Naive thymus-derived CD4-positive, alpha-beta T cell (primary cell): Measurements from ENCODE around the gene SMG5. TPM values are rescaled to one million over a fixed set of nuclear protein-coding genes. Genes with fewer than 3 reads are reported as not detected.

Source experiments
- ATAC-seq: fragments of 150-1000 bp; cut with Tn5 transposase; 2 replicates; pipeline ENCODE4 v1.10.0; 2021; ENCODE audit warnings: mild to moderate bottlenecking, moderate library complexity
- CTCF ChIA-PET: fragments of 350-600 bp; sonication (Branson Sonifier 250); formaldehyde crosslinking; loops from one replicate; lab custom pipeline; 2021; ENCODE audit warnings: antibody characterized with exemption; lab: Charles Lee
- POLR2A ChIA-PET: fragments of 350-600 bp; sonication (Branson Sonifier 250); formaldehyde crosslinking; loops from one replicate; lab custom pipeline; 2021; ENCODE audit warnings: antibody characterized with exemption, inconsistent platforms; lab: Charles Lee
- DNase-seq, 9 donors: peaks; one replicate each; pipeline versions ENCODE4 v3.0.0 to v3.0.0-alpha.2; 2020 to 2022; ENCODE audit warnings: mixed read lengths in 1 of 9
- H3K27ac ChIP-seq: one replicate; pipeline ENCODE4 v1.7.0; 2013; ENCODE audit warnings: mild to moderate bottlenecking, low read depth, low read length, moderate library complexity
- H3K27me3 ChIP-seq, 2 donors: one replicate each; pipeline ENCODE4 v1.7.0; 2013; ENCODE audit warnings: low read length in 2 of 2, mild to moderate bottlenecking in 2 of 2, moderate library complexity in 2 of 2; ENCODE audit not compliant: control insufficient read depth in 2 of 2, insufficient read depth in 2 of 2
- H3K36me3 ChIP-seq, 3 experiments: 1 replicate in 2 of 3; 2 replicates in 1 of 3; pipeline ENCODE4 v1.7.0; 2013; ENCODE audit warnings: low read length in 3 of 3, mild to moderate bottlenecking in 3 of 3, moderate library complexity in 1 of 3; ENCODE audit not compliant: insufficient read depth in 3 of 3, control insufficient read depth in 2 of 3
- H3K4me1 ChIP-seq, 2 donors: one replicate each; pipeline ENCODE4 v1.7.0; 2013; ENCODE audit warnings: low read length in 2 of 2, mild to moderate bottlenecking in 2 of 2, moderate library complexity in 1 of 2; ENCODE audit not compliant: control insufficient read depth in 2 of 2, insufficient read depth in 2 of 2
- H3K4me3 ChIP-seq: 2 replicates; pipeline ENCODE4 v1.7.0; 2013; ENCODE audit warnings: mild to moderate bottlenecking, low read length
- H3K9me3 ChIP-seq, 3 experiments: 1 replicate in 2 of 3; 2 replicates in 1 of 3; pipeline ENCODE4 v1.7.0; 2013; ENCODE audit warnings: low read length in 3 of 3; ENCODE audit not compliant: control insufficient read depth in 2 of 3
- H3K27ac Mint-ChIP-seq, 9 donors: one replicate each; pipeline ENCODE4 v1.8.0; 2020 to 2022; ENCODE audit warnings: mixed read lengths in 9 of 9, mild to moderate bottlenecking in 8 of 9, moderate library complexity in 5 of 9, inconsistent platforms in 2 of 9
- H3K27me3 Mint-ChIP-seq, 5 donors: one replicate each; pipeline ENCODE4 v1.8.0; 2021 to 2022; ENCODE audit warnings: mixed read lengths in 5 of 5, mild to moderate bottlenecking in 1 of 5
- H3K36me3 Mint-ChIP-seq, 5 donors: one replicate each; pipeline ENCODE4 v1.8.0; 2020 to 2022; ENCODE audit warnings: mixed read lengths in 5 of 5, mild to moderate bottlenecking in 3 of 5, inconsistent platforms in 1 of 5
- H3K4me1 Mint-ChIP-seq, 7 donors: one replicate each; pipeline ENCODE4 v1.8.0; 2020 to 2022; ENCODE audit warnings: mixed read lengths in 7 of 7, mild to moderate bottlenecking in 3 of 7, inconsistent platforms in 1 of 7
- H3K4me3 Mint-ChIP-seq, 10 donors: one replicate each; pipeline ENCODE4 v1.8.0; 2020 to 2022; ENCODE audit warnings: mild to moderate bottlenecking in 10 of 10, mixed read lengths in 10 of 10, moderate library complexity in 6 of 10, inconsistent platforms in 2 of 10
- H3K9me3 Mint-ChIP-seq, 11 donors: one replicate each; pipeline ENCODE4 v1.8.0; 2020 to 2022; ENCODE audit warnings: mixed read lengths in 11 of 11, mild to moderate bottlenecking in 4 of 11, inconsistent platforms in 1 of 11, moderate library complexity in 1 of 11
- intact Hi-C, 2 donors: fragments of 100-400 bp; cut with micrococcal nuclease; formaldehyde crosslinking; loops; one replicate each; pipeline ENCODE4 v1.15.1; 2023
- polyA plus RNA-seq, 2 donors: library from polyadenylated mRNA; unstranded; fragments of 300-500 nt; fragmentation: Illumina TruSeq; gene quantifications; one replicate each; pipeline ENCODE4 v1.2.3, GENCODE V29; 2021
- total RNA-seq, 6 experiments: library from RNA in 5 of 6; stranded (reverse) in 5 of 6; gene quantifications; 1 replicate in 5 of 6; 2 replicates in 1 of 6; pipeline ENCODE4 v1.2.3 and lab custom pipeline; 2021 to 2026

Gene SMG5
- total and polyA plus RNA-seq, 7 experiments from 2014 or later: 14.4 to 74.0 (median 65.7) TPM

DNA sequence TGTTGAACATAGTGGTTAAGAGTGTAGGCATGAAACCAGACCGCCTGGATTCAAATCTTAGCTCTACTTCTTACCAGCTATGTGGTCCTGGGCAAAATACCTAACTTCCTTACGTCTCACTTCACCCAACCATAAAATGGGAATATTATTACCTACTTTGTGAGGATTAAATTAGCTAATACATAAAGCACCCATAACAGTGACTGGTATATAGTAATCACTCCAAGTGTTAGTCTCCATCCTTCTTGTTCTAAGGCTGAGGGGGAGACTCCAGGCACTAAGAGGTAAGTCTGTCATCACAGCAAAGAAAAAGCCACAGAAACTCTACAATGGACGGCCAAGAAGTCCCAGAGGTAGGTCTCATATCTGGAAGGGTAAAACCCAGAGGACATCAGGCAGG lies 2.8 kb downstream of the SMG5 start:
- H3K4me3 ChIP-seq: no peak overlapping the region
- intact Hi-C loops: no loop called here
- no peaks in the 10 kb centered on the region for H3K27me3 ChIP-seq
- peaks cover 8 to 35% (median 14%) of the 10 kb centered on the region in 5 donors for H3K36me3 Mint-ChIP-seq
- DNase-seq (no peak), ATAC-seq (no peak)
- POLR2A ChIA-PET: interaction anchor here (0.6 to 3.8 kb wide), 2 partner anchors 9 to 347 kb away, joined by 3 to 26 read pairs; no protein-coding TSS in a partner anchor
- H3K27me3 Mint-ChIP-seq: peaks cover 0 to 3% (median 0%) of the 10 kb centered on the region in 5 donors
- H3K36me3 ChIP-seq: peaks cover 10 to 42% (median 22%) of the 10 kb centered on the region in 3 experiments
- no peaks in the 10 kb centered on the region for H3K9me3 Mint-ChIP-seq
- H3K4me1 ChIP-seq: peaks cover 15 to 22% of the 10 kb centered on the region in 2 donors
- no peaks in the 10 kb centered on the region for H3K9me3 ChIP-seq
- H3K27ac Mint-ChIP-seq: peak overlapping the region in 1 of 9 donors; percentile 26
- peaks cover 29 to 45% (median 40%) of the 10 kb centered on the region in 7 donors for H3K4me1 Mint-ChIP-seq
- H3K4me3 Mint-ChIP-seq: peak overlapping the region in 6 of 10 donors; percentile 15 to 97 (median 48)
- no peak overlapping the region for H3K27ac ChIP-seq
- CTCF ChIA-PET: interaction anchor here (0.7 to 1.2 kb wide), 3 partner anchors 9 to 55 kb away, joined by 3 read pairs; no protein-coding TSS in a partner anchor

DNA sequence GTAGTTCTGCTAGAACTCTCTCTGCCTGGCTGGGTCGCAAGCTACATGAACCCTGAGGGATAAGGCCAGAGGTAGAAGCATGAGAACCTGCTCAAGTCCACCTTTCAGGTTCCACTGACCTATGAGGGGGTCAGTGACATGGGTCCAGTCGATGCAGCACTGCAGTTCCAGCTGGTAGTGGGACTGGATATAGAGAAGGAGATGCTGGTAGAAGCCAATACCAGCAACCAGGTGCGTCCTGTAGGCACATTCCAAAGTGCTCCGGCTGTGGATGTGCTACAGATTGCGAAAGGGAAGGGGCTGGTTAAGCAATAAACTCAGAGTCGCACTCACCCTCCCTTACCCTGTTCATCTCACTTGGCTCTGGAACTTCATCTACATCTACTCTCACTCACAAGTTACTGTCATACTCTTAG lies 5.7 kb downstream of the SMG5 start:
- intact Hi-C loops: no loop called here
- peaks cover 6 to 13% of the 10 kb centered on the region in 2 donors for H3K4me1 ChIP-seq
- no peak overlapping the region for H3K27ac Mint-ChIP-seq
- ATAC-seq: no peak
- no peaks in the 10 kb centered on the region for H3K27me3 ChIP-seq
- H3K27me3 Mint-ChIP-seq: no peaks in the 10 kb centered on the region
- no peak for DNase-seq
- H3K4me3 ChIP-seq: no peak overlapping the region
- H3K36me3 Mint-ChIP-seq: peaks cover 18 to 54% (median 30%) of the 10 kb centered on the region in 5 donors
- H3K36me3 ChIP-seq: peaks cover 23 to 71% (median 40%) of the 10 kb centered on the region in 3 experiments
- POLR2A ChIA-PET: no interaction called here
- peaks cover 0 to 2% (median 0%) of the 10 kb centered on the region in 11 donors for H3K9me3 Mint-ChIP-seq
- H3K9me3 ChIP-seq: no peaks in the 10 kb centered on the region
- H3K4me3 Mint-ChIP-seq: no peak overlapping the region
- CTCF ChIA-PET: no interaction called here
- peaks cover 16 to 27% (median 21%) of the 10 kb centered on the region in 7 donors for H3K4me1 Mint-ChIP-seq
- no peak overlapping the region for H3K27ac ChIP-seq

DNA sequence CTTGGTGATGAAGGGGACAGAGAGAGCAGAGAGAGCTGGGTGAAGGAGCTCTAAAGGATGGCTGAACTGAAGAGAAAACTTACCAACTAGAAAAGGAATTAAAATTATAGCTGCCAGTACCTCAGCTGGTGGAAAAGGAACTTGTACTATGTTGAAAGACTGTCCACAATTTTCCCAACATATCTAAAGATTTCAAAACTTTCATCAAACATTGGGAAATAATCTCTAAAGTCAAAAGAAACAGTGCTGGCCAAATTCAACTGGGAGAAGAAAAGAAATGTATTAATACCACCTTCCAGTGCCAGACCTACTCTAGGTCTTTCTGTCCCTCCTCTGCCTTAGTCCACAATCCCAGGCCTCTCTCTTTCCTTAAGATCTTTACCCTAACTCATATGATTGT lies 6.1 kb downstream of the SMG5 start:
- intact Hi-C loops: no loop called here

DNA sequence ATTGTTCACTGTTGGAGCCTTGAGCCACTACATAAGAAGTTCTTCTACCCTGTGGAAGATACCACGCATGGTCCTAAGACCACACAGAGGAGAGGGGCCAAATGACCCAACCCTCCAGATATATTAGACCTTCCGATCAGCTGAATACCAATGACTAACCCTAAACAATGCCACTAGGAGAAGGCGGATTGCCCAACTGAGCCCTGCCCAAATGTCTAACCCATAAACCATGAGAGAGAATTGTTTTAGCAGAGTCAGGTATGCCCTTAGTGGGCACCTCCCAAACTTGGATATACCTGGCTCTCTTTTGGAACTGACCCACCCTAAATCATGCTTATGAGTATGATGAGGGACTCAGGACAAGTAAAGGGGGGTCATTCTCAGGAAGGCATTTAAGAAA lies 12.3 kb downstream of the SMG5 start:
- Histone ChIP-seq H3K27ac (no peak overlapping the region), H3K36me3 (peaks cover 37 to 89% (median 41%) of the 10 kb centered on the region in 3 experiments), H3K9me3 (no peaks in the 10 kb centered on the region), H3K27me3 (no peaks in the 10 kb centered on the region), H3K4me1 (no peaks in the 10 kb centered on the region), H3K4me3 (no peak overlapping the region)
- Mint-ChIP-seq H3K27ac (no peak overlapping the region), H3K36me3 (peaks cover 18 to 61% (median 38%) of the 10 kb centered on the region in 5 donors), H3K9me3 (peaks cover 0 to 2% (median 0%) of the 10 kb centered on the region in 11 donors), H3K27me3 (no peaks in the 10 kb centered on the region), H3K4me3 (no peak overlapping the region), H3K4me1 (peaks cover 0 to 7% (median 0%) of the 10 kb centered on the region in 7 donors)
- ChIA-PET CTCF (interaction anchor here (0.9 kb wide), 1 partner anchor 9 kb away, joined by 3 read pairs; no protein-coding TSS in a partner anchor), POLR2A (interaction anchor here (0.7 to 5.0 kb wide), 2 partner anchors 12 to 388 kb away, joined by 3 to 26 read pairs; partner anchors contain the start of gene SMG5)
- ATAC-seq: no peak
- intact Hi-C loops: no loop called here
- DNase-seq: no peak

More for the DNA sequence above, 6.1 kb downstream of the SMG5 start:
- Mint-ChIP-seq H3K4me3 (no peak overlapping the region), H3K36me3 (peaks cover 18 to 57% (median 30%) of the 10 kb centered on the region in 5 donors), H3K27me3 (no peaks in the 10 kb centered on the region), H3K27ac (no peak overlapping the region), H3K9me3 (peaks cover 0 to 2% (median 0%) of the 10 kb centered on the region in 11 donors), H3K4me1 (peaks cover 13 to 22% (median 18%) of the 10 kb centered on the region in 7 donors)
- H3K9me3 ChIP-seq: no peaks in the 10 kb centered on the region
- ATAC-seq (no peak), DNase-seq (no peak)
- POLR2A ChIA-PET: no interaction called here
- H3K36me3 ChIP-seq: peaks cover 26 to 75% (median 40%) of the 10 kb centered on the region in 3 experiments
- no peak overlapping the region for H3K4me3 ChIP-seq
- peaks cover 2 to 9% of the 10 kb centered on the region in 2 donors for H3K4me1 ChIP-seq
- H3K27me3 ChIP-seq: no peaks in the 10 kb centered on the region
- H3K27ac ChIP-seq: no peak overlapping the region
- CTCF ChIA-PET: no interaction called here

DNA sequence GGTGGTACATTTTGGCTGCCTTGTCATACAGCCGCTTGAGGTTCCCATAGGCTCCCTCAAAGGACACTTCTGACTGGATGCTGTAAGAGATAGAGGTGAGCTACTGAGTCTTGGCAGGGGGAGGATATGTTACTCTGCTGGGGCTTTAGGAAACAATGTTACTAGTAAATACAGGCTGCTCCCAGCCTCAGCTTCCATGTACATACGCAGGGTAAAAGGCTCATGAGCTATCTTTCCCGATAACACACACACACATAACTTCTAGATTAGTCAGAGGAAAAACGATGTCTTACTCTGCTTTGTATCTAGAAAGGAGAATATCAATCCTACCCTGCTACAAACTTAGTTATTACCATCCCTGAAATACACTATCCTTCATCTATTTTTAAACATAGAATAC lies 14.3 kb downstream of the SMG5 start:
- no peak overlapping the region for H3K27ac Mint-ChIP-seq
- no peaks in the 10 kb centered on the region for H3K27me3 Mint-ChIP-seq
- Histone ChIP-seq H3K27ac (no peak overlapping the region), H3K9me3 (no peaks in the 10 kb centered on the region), H3K27me3 (no peaks in the 10 kb centered on the region), H3K4me1 (no peaks in the 10 kb centered on the region), H3K36me3 (peaks cover 30 to 84% (median 31%) of the 10 kb centered on the region in 3 experiments), H3K4me3 (no peak overlapping the region)
- ChIA-PET CTCF (interaction anchor here (0.6 kb wide), 1 partner anchor 756 kb away, joined by 6 read pairs; no protein-coding TSS in a partner anchor), POLR2A (no interaction called here)
- intact Hi-C loops: no loop called here
- peaks cover 19 to 61% (median 37%) of the 10 kb centered on the region in 5 donors for H3K36me3 Mint-ChIP-seq
- peaks cover 0 to 9% (median 0%) of the 10 kb centered on the region in 7 donors for H3K4me1 Mint-ChIP-seq
- no peak overlapping the region for H3K4me3 Mint-ChIP-seq
- DNase-seq: no peak
- ATAC-seq: no peak
- peaks cover 0 to 2% (median 0%) of the 10 kb centered on the region in 11 donors for H3K9me3 Mint-ChIP-seq

DNA sequence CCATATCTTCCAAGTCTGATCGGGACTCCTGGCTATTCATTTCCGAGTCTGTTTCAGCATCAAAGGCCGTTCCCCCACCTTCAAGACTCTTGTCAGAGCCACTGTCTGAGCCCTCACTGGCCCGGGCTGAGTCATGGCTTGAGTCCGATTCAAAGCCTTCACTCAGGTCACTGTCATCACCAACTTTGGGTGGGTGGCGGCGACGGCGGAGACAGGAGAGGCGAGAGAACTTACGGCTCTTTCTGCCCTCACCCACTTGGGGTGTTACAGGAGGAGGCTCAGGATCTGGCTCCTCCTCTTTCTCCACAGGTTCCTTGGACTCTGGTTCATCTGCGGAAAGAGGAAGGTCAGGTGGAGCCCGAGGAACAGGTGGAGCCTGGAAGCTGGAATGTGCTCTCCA lies 16.6 kb downstream of the SMG5 start:
- H3K27ac Mint-ChIP-seq: no peak overlapping the region
- ChIA-PET CTCF (no interaction called here), POLR2A (no interaction called here)
- ATAC-seq (no peak), DNase-seq (no peak)
- no peak overlapping the region for H3K4me3 Mint-ChIP-seq
- Histone ChIP-seq H3K9me3 (no peaks in the 10 kb centered on the region), H3K4me3 (no peak overlapping the region), H3K36me3 (peaks cover 26 to 80% (median 31%) of the 10 kb centered on the region in 3 experiments), H3K27ac (no peak overlapping the region), H3K4me1 (no peaks in the 10 kb centered on the region), H3K27me3 (no peaks in the 10 kb centered on the region)
- intact Hi-C loops: no loop called here
- peaks cover 20 to 61% (median 38%) of the 10 kb centered on the region in 5 donors for H3K36me3 Mint-ChIP-seq
- H3K4me1 Mint-ChIP-seq: peaks cover 0 to 9% (median 0%) of the 10 kb centered on the region in 7 donors
- no peaks in the 10 kb centered on the region for H3K27me3 Mint-ChIP-seq
- peaks cover 0 to 2% (median 0%) of the 10 kb centered on the region in 11 donors for H3K9me3 Mint-ChIP-seq
